GM18870 (cell line): ENCODE results near the gene SORBS2.

Experiments
- ATAC-seq: cut with Tn5 transposase; IDR thresholded peaks from one replicate; pipeline ENCODE4 v1.9.1; 2021; ENCODE audit warnings: moderate library complexity; ENCODE audit not compliant: unreplicated experiment

Gene SORBS2

DNA sequence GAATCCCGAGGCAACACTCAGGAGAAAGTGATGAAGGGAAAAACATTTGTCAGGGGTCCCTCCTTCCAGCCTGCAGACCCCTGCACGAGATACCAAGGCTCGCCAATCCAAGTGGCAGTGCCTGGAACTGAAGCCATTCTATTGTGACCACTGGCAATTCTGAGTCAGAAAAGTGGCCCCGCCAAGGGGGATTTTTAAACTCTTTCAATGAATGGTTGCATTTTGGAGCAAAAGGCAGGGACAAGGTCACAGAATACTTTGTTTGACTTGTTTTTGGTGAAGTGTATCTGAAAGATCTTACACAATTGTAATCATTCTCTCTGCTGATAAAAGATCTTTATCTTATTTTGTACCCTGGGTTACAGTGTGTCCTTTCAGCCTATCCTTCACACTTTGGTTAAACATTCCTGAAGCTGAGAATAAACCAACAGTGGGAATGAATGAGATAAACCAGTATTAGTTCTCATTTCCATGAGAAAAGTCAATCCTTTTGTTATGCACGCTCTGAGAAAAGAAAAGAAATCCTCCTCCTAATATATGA lies 160.8 kb downstream of the SORBS2 start:
- ATAC-seq: no peak

DNA sequence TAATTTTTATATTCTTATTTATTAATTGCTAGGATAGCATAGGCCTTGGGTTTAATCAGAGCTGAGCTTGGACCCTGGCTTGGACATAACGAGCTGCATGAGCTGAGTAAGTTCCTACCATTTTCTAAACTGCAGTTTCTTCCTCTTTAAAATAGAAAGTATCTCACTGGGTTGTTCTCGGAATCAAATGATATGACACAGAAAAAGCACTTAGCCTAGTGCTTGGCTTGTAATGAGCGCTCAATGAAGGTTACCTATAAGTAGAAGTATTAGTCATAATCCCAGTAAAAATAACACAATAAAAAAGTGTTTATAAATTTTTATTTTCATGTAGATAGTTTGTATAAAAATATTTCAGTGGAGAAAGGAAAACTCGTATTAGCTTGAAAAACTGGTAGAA lies 163.4 kb downstream of the SORBS2 start:
- no peak for ATAC-seq

DNA sequence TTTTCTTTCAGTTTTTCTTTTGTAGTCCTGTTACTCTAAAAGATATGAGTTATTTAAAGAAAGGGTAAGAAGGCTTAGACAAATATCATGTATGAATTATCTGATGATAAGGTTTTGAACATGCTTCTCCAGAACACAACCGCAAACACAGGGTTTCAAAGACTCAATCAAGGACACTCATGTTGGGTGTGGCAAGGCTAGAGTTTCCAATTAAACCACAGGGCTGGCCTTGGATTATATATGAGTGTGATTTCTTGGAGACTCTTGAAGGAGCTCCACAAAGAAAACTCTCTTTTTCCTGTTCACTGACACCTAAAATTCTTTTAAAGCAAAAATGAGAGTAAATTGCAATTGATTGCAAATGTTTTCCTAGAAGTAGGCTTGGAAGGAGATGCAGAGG lies 166.6 kb downstream of the SORBS2 start:
- ATAC-seq: no peak

DNA sequence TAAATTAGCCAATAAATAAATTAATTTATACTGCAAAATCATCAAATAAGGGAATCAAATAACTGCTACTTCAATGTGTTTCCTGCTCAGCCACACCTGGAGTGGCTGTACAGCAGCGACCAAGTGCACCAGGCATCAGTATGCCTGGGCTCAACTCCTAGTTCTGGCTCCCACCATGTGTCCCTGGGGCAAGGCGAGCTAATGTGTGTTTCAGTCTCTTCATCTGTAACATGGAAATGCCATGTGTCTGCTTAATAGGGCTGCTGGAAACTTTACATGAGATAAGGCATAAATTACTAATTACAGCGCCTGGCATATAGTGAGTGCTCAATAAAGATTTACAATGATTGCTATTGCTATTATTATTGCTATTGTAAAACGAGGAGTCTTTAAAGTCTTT lies 167.6 kb downstream of the SORBS2 start:
- ATAC-seq: no peak

DNA sequence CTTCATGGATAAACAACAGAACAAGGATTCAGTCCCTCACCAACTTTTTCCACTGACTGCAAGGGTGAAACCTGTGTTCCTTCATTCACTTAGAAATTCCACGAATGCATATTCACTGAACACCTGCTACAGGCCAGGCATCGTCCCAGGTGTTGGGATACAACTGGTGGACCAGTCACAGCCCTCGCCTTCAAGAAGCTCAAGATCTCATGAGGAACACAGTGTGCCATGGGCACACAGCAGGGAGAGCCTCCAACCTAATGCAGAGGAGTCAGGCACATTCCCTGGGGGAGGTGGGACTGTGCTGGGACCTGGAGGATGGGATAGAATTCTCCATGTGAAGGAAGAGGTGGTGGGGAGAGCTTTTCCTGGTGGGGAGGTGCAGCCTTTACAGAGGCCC lies 169.1 kb downstream of the SORBS2 start:
- no peak for ATAC-seq

DNA sequence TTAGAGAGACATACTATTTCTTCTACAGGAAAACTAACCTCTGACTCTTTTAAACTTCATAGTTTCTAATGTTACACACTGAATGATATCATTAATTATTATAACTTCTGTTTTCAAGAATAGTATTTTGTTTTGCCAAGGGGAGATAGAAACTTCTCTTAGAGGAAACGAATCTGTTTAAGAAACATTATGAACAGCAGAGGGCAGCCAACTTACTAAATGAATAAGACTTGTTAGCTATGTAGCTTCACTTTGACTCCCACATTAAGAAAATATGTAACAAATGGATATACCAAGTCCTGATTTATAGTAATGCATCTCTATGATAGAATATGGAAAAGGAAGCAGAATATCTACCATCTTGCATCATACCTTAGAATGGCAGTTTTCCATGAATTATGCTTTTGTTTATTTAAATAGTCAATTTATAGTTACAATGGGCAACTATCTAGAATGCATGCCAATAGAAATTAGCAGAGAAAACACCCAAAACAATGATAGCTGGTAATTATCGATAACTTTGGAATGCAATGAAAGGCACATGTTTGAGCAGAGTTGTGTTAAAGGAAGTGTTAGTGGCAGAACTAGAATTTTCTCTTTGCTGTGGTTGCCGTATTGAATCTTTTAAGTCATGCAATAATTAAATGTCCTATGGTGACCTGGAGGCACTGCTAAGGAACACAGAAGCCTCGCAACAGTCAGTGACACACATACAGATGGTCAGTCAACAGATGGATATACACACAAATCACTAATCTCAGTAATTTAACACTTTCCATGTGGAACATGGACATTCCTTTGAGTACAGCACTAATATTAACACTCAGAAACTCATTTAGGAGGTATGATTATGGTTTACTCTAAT lies 171.0 kb downstream of the SORBS2 start:
- no peak for ATAC-seq

DNA sequence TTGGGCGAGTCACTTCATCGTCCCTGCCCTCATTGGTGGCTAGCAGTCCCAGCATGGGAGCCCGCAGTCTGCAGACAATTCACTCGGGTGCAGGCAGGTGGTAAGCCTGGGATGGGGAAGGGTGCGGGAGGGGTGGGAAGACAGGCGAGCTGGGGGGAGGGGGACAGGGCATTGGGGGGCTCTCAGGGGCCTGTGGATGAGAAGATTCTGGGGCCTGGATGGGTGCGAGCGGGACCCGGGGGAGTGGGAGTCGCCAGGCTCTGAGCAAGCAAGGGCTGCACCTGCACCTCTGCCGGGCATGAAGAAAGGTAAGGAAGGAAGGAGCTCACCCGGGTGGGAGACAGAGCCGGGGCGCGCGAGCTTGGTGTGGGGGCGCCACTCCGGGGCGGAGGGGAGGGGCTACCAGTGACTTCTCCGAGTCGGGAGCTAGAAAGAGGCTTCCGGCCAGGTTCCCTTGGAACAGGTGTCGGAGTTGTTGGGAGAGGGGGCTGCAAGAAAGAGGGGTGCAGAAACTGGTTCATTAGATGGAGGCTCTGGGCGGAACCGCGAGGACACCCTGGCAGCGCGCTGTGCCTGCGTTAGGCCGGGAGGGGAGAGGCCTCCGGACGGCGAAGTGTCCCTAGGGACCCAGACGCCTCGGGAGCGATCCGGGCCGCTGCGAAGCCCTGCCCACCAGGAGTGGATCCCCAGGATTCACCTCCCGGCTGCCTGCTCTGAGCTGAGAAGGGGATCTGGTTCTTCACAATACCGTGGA lies 173.3 kb downstream of the SORBS2 start:
- no peak for ATAC-seq

DNA sequence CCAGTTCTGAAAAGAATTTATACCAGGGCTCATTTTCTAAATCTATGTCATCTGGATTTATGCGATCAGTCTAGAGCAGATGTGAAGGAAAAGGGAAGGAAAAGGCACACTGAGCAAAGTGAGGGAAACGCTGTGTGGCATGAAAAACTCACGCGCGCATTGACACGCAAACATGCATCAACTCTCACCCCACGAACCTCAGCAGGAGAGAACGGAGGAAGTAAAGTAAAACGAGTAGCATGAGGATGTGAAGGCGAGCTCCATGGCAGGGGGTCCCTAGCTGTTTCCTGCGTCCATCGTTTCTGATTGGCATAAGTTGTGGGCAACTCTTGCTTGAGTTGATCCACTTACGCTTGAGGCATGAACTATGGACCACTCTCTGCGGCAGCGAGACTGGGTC lies 173.9 kb downstream of the SORBS2 start:
- ATAC-seq: no peak

DNA sequence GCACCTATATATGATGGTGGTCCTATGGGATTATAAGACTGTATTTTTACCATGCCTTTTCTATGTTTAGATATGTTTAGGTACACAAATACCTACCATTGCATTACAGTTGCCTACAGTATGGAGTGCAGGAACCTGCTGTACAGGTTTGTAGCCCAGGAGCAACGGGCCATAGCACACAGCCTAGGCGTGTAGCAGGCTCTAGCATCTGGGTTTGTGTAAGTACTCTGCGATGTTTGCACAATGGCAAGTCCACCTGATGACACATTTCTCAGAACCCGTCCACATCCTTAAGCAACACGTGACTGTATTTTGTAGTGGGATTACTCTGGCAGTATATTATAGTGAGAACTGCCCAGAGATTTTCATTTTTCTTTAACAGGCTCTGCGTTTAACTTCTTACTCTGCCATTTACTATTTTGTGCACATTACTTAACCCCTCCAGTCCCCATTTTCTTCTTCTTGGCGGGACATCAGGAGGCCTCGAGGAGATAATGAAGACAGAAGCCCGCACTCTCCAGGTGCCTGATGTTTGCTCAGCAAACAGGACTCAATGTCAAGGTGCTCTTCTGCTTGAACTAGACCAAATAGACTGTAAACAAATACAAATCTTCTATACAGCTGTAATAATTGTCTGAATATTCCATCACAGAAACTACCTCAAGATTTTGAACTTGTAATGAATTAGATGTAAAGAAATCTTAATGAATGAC lies 174.7 kb downstream of the SORBS2 start:
- no peak for ATAC-seq

DNA sequence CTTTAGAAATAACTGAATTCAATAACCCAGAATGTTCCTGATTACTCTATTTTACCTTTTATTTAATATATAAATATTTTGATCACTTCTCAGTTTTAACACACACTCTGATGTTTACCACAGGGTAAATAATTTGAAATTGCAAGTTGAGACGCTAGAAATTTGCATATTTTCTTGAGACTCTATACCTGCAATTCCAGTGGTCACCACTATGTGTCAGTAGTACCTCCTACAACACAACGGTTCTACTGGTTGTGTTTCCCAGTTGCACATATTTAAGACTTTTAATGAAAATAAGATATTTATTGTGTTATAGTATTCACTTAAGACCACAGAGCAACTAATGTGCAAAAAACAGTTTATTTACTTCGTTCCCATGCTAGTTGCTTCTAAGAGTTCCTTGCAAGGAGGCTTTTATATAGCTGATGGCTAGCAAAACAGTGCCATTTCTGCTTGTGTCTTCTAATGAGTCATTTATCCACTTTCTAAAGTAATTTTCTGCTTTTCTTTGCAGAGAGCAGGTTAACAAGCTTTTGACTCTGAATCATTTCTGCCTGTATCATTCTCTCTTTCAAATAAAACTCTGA lies 177.8 kb downstream of the SORBS2 start:
- ATAC-seq: no peak

DNA sequence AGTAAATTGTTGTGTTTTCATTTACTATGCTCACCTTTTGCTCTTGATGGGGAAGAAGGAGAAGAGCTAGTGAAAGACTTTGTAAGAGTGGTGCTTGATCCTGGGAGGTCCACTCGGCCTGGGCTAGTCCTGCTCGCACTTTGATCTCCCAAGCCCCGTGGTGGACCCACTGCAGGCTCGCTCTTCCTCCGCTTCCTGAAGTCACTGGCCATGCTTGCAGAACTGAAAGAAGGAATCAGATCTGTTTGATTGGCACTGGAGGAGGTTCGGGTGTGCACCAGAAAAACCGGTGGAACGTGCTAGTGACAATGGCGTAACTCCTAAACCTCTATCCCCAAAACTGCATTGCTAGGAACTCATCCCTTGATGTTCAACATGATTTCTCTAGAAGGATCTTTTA lies 185.2 kb downstream of the SORBS2 start:
- ATAC-seq: no peak

DNA sequence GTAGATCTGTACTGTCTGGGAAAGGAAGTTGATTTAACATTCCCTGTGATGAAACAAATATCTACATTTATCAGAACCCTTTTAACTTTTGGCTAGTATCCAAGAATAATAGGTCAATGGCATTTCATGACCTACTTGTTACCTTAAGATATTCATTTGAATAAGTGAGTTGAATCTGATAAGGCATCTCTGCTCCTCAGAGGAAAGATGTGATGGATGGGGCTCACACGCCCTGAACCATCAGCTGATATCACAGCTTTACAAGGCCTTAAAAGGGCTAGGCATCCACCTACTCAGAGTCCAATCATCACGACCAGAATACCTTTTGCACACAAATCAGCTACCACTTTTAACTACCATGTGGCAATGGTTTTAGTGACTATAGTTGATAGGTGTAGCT lies 186.5 kb downstream of the SORBS2 start:
- no peak for ATAC-seq

DNA sequence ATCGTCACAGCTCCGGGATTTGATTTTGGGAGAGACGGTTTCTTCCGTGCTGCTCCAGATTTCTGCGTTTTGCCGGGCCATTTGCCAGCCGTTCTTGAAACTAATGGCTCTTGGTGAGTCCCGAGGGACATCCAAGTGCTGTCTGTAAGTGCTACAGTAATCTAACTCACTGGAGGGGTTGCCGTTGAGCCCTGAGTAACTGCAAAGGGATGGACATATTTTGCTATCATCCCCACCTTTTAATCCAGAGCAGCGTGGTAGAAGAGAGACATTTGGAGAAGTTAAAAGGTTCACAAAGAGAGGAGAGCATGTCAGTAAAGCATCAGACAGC lies 187.8 kb downstream of the SORBS2 start:
- no peak for ATAC-seq

DNA sequence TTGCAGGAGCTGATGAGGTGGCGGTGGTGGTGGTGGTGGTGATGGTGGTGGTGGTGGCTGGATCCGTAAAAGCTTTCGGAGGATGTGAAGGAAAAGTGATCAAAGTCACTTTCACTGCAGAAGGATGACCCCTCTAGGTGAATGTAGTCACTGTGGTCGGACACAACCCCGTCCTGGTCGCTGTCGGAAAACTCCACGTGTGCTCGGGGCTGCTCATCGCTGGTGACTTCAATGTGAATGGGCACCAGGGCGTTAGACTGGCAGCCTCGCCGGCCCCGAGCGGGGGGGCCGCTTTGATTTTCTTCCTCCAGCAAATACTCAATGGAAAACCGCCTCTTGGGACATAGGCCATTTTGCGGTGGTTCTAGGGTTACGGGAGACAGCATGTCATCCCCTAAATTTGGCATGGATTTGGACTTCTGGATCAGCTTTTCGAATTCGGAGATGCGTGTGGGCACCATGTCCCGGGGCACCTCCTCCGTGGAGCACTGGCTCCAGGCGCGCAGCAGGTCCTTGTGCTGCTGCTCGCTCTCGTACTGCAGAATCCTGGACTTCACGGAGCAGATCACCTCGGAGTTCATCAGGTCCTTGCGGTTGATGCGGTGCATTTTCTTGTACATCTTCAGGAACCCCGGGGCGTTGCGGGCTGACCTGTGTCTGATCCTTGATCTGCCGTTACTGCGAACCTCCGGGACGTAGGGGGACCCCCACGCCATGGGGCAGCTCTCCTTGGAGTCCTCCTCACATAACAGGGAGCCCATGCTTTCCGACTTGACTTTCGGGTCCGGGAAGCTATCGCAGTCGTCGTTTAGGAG lies 188.3 kb downstream of the SORBS2 start:
- ATAC-seq: no peak

DNA sequence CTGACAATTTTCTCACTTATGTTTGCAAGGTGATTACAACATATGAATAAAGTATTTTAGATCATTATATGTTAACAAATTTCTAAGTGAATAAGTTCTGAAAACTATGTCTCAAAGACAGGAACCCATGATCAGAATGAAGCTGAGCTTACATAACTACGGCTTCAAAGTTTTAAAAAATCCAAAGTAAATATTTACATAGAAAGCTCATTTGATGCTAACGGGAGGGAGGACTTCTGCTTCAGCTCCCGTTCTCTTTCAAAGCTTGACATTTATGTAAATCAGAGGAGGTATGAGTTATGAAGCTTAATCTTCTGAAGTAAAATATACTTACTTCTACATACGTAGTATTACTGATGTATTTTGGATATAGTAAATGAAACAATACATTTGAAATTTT lies 203.8 kb downstream of the SORBS2 start:
- no peak for ATAC-seq

DNA sequence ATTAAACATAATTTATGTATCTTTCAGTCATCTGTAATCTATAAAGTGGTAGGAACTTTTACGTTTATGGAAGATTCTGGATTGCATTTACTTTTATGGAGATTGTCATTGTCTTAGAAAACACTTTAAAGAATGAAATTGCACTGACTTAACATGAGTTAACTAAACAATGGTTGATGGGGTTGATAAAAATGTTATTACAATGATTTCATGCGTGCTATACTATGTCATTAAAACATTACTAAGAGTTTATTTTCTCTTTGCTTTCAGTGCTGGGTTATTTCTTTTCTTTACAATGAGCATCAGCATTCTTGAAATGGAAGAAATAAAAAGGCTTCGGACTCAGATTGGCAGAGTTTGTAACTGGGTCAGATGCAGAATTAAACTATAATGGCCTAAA lies 209.6 kb downstream of the SORBS2 start:
- ATAC-seq: no peak

DNA sequence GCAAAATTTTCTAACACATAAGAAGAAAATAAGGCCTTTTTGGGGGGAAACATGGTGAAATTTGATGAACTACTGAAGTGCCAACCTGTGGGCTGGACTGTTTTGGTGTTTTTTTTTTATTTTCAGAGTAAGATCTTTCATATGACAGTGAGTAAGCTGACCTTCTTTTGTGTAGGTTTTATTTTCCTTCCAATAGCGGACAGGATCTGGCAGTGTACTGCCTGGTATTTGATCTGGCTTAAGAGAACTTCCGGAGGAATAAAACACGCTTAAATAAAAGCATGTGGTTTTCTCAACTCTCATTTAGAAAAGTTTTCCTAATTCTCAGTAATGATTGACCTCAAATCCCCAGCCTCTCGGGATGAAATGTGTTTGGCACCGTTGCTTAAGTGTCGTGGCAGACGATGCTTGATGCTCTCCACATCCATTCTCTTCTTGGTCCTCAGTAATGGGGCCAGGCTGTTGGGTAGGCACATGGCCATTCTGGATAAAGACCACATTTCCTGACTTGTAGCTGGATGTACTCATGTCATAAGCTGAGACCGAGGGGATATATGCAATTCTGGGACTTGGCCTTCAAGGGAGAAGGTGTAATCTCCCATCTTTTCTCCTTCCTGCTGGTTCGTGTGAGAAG lies 211.1 kb downstream of the SORBS2 start:
- no peak for ATAC-seq

DNA sequence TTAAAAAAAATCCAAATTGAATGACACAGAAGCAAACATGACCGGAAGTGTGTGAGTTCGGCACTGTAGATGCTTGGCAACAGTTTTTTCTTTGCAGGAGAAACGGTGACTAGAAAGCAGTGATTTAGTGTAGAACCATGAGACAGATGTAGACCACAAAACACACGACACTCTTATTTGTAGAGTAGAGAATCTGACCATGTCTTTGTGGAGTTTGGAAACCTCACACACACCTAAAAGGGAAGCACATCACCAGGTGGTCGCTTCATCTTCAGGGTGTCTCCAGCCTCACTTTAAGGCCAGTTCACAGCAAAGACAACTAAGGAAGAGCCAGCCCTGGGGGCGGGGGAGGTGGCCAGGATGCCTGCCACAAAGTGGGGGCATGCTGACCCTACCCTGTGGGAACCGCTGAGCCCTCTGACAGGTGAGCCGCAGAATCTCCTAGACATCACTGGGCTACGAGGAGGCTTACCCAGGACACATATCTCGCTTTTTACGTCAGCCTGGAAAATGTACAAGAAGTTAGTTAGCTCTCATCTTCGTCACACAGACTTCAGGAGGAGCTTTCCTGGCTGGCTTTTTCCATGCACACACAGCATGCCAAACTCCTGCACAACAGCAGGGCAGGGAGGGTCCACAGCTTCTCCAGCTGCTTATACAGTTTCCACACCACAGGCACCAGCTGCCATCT lies 212.3 kb downstream of the SORBS2 start:
- ATAC-seq: no peak

DNA sequence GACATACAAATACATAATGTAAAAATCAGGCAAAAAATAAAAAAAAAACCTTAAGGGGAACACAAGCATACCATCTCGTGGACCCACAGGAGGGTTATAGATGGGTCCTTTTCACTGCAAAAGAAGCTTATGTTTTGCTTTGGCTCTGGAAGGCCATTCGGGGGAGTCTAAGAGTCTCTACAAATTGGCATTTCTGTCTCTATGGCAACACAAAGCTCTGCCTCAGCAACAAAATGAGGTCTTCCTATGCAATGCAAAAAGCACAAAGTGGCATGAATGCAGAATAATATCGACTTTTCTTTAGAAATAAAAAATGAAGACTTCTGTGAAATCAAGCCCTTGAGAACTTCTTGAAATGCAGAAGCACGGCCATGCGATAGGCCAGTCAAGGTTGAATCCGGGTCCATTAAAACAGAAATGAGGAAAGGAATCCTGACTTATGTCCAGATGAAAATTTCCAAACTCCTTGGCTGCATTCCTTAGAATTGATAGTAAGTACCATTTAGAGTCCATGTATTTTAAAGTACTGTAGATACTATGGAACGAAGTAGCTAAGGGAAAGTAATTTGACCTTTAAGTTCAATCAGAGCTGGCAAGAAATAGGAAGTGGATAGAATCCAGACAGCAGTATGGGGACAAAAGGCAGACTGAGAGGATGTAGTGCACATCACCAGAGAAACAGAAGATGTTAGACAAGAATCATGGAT lies 213.0 kb downstream of the SORBS2 start:
- ATAC-seq: no peak
